Esophagus muscularis mucosa (tissue), 4 donors: ENCODE results near the gene TRMU.

Source experiments
- CTCF ChIP-seq, 3 experiments: fragments of 200-600 bp in 2 of 3; fragments of 450-650 bp in 1 of 3; sonication (generic) in 2 of 3; IDR thresholded peaks; one replicate each; pipeline ENCODE4 v1.5.1; 2017 to 2019; ENCODE audit warnings: antibody characterized with exemption in 3 of 3, mild to moderate bottlenecking in 2 of 3, moderate library complexity in 1 of 3
- EP300 ChIP-seq: sonication (generic); formaldehyde crosslinking; IDR thresholded peaks from one replicate; pipeline ENCODE4 v1.6.1; 2017; ENCODE audit warnings: antibody characterized with exemption
- POLR2A ChIP-seq: fragments of 450-650 bp; IDR thresholded peaks from one replicate; pipeline ENCODE4 v1.6.1; 2017; ENCODE audit warnings: antibody characterized with exemption, moderate library complexity, mild to moderate bottlenecking, low read depth
- POLR2AphosphoS5 ChIP-seq, 2 donors: sonication (generic); formaldehyde crosslinking; IDR thresholded peaks; one replicate each; pipeline ENCODE4 v1.6.1; 2017; ENCODE audit warnings: antibody characterized with exemption in 2 of 2

DNA sequence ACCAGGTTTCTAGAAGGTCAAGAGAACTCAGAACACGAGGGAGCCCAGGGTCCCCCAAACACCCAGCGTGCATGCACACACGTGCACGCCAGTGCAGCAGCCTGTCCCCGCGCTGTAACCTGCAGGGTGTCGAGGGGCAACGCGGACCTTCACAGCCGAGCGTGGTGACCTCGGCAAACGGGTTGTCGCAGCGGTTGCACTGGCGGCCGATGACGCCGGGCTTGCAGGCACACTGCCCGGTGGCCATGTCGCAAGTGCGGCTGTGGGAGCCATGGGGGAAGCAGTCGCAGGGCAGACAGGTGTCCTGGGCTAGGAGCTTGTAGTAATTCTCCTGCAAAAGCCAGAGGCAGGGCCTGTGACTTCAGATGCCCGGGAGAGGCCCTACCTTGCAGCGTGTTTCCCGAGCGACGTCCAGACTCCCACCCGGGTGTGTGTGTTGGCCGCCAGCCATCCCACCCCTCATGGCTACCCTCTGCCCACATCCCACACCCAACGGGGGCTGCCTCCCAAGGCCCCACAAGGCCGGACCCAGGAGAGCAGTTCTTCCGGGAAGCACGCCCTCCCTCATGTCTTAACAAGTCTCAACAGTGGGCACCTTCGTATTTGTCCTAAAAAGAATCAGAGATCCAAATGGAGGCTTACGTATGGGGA is 56.1 kb downstream of the TRMU start:
- TF ChIP-seq CTCF (IDR thresholded peaks at IDR 0.05) (no peak), POLR2AphosphoS5 (IDR thresholded peaks at IDR 0.05) (no peak), POLR2A (no peak), EP300 (no peak)
